RWPE1 (cell line): ENCODE results near the gene C19orf73.
A peak's percentile ranks its signal among the peaks of the same experiment; 100 is the strongest.

Experiments
- CTCF ChIA-PET: fragments of 350-600 bp; sonication (Branson Sonifier 250); formaldehyde crosslinking; extraction: SDS; loops from one replicate; lab custom pipeline; 2021; lab: Yijun Ruan, JAX
- POLR2A ChIA-PET: fragments of 400-600 bp; formaldehyde crosslinking; extraction: SDS; loops from one replicate; lab custom pipeline; 2020; ENCODE audit warnings: antibody characterized with exemption; ENCODE audit not compliant: low non-redundant PET; lab: Yijun Ruan, JAX
- DNase-seq: peaks from one replicate; pipeline ENCODE4 v3.0.0; 2012; ENCODE audit warnings: low spot score
- H3K27ac ChIP-seq: fragments of 450-650 bp; 2 replicates; pipeline ENCODE4 v1.5.1; 2017
- CTCF ChIP-seq: fragments of 450-650 bp; conservative IDR thresholded peaks from 2 replicates; pipeline ENCODE4 v1.5.1; 2017; ENCODE audit warnings: low read depth, mild to moderate bottlenecking

Gene C19orf73

GRCh38 chr19:49110567-49110966 lies 8.4 kb downstream of the C19orf73 start:
- no peak for TF ChIP-seq CTCF
- peak overlapping the region; percentile 45 for H3K27ac ChIP-seq
- ChIA-PET CTCF (no interaction called here), POLR2A (no interaction called here)
- no peak for DNase-seq

GRCh38 chr19:49109569-49110233 lies 9.2 kb downstream of the C19orf73 start:
- POLR2A ChIA-PET, result interaction anchor here (0.6 kb wide), 1 partner anchor 202 kb away, joined by 3 read pairs; no protein-coding TSS in a partner anchor
- peak overlapping the region; percentile 45 for H3K27ac ChIP-seq
- CTCF ChIA-PET, result interaction anchor here (0.6 to 0.8 kb wide), 2 partner anchors 12 to 99 kb away, joined by 3 to 4 read pairs; no protein-coding TSS in a partner anchor
- no peak for TF ChIP-seq CTCF
- DNase-seq, result no peak

GRCh38 chr19:49109051-49109450 lies 9.9 kb downstream of the C19orf73 start:
- no peak for TF ChIP-seq CTCF
- CTCF ChIA-PET, result interaction anchor here (0.8 kb wide), 1 partner anchor 11 kb away, joined by 4 read pairs; no protein-coding TSS in a partner anchor
- no peak for DNase-seq
- POLR2A ChIA-PET, result no interaction called here
- peak overlapping the region; percentile 50 for H3K27ac ChIP-seq

- TF ChIP-seq CTCF, result no peak
- DNase-seq, result no peak
- H3K27ac ChIP-seq, result peak overlapping the region; percentile 50
- ChIA-PET CTCF (no interaction called here), POLR2A (no interaction called here)
These were observed 11.1 kb downstream of the C19orf73 start for GRCh38 chr19:49107625-49108459.

GRCh38 chr19:49106648-49107135 lies 12.3 kb downstream of the C19orf73 start:
- ChIA-PET CTCF (interaction anchor here (0.6 to 1.7 kb wide), 6 partner anchors 10 to 507 kb away, joined by 3 to 10 read pairs (median 4); partner anchors contain the start of gene PPFIA3), POLR2A (no interaction called here)
- peak; percentile 85 for TF ChIP-seq CTCF
- H3K27ac ChIP-seq, result peak overlapping the region; percentile 17; the same call in 1 of the 2 replicates
- DNase-seq, result no peak

- no peak for TF ChIP-seq CTCF
- H3K27ac ChIP-seq, result peak overlapping the region; percentile 40
- CTCF ChIA-PET, result no interaction called here
- POLR2A ChIA-PET, result no interaction called here
- no peak for DNase-seq
These were observed 14.6 kb downstream of the C19orf73 start for GRCh38 chr19:49104229-49104864.
